Testis (tissue), 2 donors: ENCODE data around the gene SGIP1.

Experiments
- POLR2A ChIP-seq: fragments of 450-650 bp; IDR thresholded peaks from one replicate; pipeline ENCODE4 v1.6.1; 2017; ENCODE audit warnings: antibody characterized with exemption, mild to moderate bottlenecking, moderate library complexity
- TF ChIP-seq, protein P1 (sequence below), 3 experiments: fragments of 450-650 bp in 2 of 3; fragments of 200-600 bp in 1 of 3; sonication (generic) in 1 of 3; IDR thresholded peaks; one replicate each; pipeline ENCODE4 v1.5.1; 2016 to 2019; ENCODE audit warnings: antibody characterized with exemption in 3 of 3, mild to moderate bottlenecking in 2 of 3, moderate library complexity in 1 of 3

DNA sequence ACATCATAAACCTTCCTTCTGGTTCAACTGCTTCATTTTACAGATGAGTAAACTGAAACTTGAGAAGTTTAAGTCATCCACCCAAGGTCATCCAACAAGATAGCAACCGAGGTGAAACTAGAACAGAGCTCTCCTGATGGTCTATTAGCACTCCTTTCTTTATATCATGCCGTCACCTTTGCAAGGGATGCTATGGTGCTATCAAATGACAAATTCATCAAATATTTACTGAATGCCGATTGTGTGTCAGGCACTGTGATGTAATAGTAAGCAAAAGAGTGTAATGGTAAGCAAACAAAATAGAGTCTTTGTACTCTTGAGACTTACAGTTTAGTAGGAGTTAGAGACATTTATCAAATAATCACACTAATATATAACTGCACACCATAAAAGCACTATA lies 14.0 kb upstream of the SGIP1 start:
- TF ChIP-seq, protein P1, sequence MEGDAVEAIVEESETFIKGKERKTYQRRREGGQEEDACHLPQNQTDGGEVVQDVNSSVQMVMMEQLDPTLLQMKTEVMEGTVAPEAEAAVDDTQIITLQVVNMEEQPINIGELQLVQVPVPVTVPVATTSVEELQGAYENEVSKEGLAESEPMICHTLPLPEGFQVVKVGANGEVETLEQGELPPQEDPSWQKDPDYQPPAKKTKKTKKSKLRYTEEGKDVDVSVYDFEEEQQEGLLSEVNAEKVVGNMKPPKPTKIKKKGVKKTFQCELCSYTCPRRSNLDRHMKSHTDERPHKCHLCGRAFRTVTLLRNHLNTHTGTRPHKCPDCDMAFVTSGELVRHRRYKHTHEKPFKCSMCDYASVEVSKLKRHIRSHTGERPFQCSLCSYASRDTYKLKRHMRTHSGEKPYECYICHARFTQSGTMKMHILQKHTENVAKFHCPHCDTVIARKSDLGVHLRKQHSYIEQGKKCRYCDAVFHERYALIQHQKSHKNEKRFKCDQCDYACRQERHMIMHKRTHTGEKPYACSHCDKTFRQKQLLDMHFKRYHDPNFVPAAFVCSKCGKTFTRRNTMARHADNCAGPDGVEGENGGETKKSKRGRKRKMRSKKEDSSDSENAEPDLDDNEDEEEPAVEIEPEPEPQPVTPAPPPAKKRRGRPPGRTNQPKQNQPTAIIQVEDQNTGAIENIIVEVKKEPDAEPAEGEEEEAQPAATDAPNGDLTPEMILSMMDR (IDR thresholded peaks at IDR 0.05) = no peak
- TF ChIP-seq POLR2A = no peak
